Measurements from ENCODE around the gene PEAK3. TPM values are rescaled to one million over a fixed set of nuclear protein-coding genes. Genes with fewer than 3 reads are reported as not detected.

PEAK3 gene
- total RNA-seq, 4 donors from 2014 or later: 0.16 to 1.3 (median 0.27) TPM; not detected in 1

DNA sequence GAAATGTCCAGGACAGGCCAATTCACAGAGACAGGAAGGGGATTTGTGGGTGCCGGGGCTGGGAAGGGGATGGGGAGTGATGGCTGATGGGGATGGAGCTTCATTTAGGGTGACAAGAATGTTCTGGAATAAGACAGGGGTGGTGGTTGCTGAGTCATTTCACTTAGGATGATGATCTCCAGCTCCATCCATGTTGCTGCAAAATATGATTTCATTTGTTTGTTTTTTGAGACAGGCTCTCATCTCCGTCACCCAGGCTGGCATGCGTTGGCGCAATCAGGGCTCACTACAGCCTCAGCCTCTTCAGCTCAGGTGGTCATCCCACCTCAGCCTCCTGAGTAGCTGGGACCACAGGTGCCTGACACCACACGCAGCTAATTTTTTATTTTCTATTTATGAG lies 22.6 kb downstream of the PEAK3 start:
- 83 to 86% methylated on average over 4 to 5 of the region's 5 CpGs for WGBS, 2 donors (ENCODE audit: low coverage in 1 of 2)
- Histone ChIP-seq H3K4me1 (no peaks in the 10 kb centered on the region), H3K9me3 (no peaks in the 10 kb centered on the region), H3K4me3 (no peak overlapping the region), H3K36me3 (no peaks in the 10 kb centered on the region), H3K27me3 (peaks cover 19% of the 10 kb centered on the region), H3K27ac (no peak overlapping the region)
- no peak for TF ChIP-seq EP300 (IDR thresholded peaks at IDR 0.05)
- TF ChIP-seq, protein P1, sequence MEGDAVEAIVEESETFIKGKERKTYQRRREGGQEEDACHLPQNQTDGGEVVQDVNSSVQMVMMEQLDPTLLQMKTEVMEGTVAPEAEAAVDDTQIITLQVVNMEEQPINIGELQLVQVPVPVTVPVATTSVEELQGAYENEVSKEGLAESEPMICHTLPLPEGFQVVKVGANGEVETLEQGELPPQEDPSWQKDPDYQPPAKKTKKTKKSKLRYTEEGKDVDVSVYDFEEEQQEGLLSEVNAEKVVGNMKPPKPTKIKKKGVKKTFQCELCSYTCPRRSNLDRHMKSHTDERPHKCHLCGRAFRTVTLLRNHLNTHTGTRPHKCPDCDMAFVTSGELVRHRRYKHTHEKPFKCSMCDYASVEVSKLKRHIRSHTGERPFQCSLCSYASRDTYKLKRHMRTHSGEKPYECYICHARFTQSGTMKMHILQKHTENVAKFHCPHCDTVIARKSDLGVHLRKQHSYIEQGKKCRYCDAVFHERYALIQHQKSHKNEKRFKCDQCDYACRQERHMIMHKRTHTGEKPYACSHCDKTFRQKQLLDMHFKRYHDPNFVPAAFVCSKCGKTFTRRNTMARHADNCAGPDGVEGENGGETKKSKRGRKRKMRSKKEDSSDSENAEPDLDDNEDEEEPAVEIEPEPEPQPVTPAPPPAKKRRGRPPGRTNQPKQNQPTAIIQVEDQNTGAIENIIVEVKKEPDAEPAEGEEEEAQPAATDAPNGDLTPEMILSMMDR (IDR thresholded peaks at IDR 0.05): no peak
- TF ChIP-seq POLR2AphosphoS5 (IDR thresholded peaks at IDR 0.05): no peak
- no peak for TF ChIP-seq POLR2A (IDR thresholded peaks at IDR 0.05)
- no peak for ATAC-seq

GRCh38 chr19:2255982-2256685 lies 25.8 kb downstream of the PEAK3 start, which contains the start of gene JSRP1:
JSRP1 (minus strand) TSS chr19:2256417; CDS start chr19:2255314, 1,103 bp downstream.
- Histone ChIP-seq H3K4me1 (peaks cover 0 to 29% (median 22%) of the 10 kb centered on the region in 3 donors), H3K9me3 (no peaks in the 10 kb centered on the region), H3K27ac (no peak within 1 kb of the TSS), H3K36me3 (no peaks in the 10 kb centered on the region), H3K27me3 (peaks cover 51% of the 10 kb centered on the region), H3K4me3 (no peak within 1 kb of the TSS)
- TF ChIP-seq POLR2A (IDR thresholded peaks at IDR 0.05): no peak
- no peak for TF ChIP-seq EP300 (IDR thresholded peaks at IDR 0.05)
- TF ChIP-seq, protein P1 (IDR thresholded peaks at IDR 0.05): no peak
- no peak for TF ChIP-seq POLR2AphosphoS5 (IDR thresholded peaks at IDR 0.05)
- WGBS, 2 donors (ENCODE audit: low coverage in 1 of 2): 60 to 74% methylated on average over 1 to 13 of the region's 24 CpGs
- no peak for ATAC-seq

DNA sequence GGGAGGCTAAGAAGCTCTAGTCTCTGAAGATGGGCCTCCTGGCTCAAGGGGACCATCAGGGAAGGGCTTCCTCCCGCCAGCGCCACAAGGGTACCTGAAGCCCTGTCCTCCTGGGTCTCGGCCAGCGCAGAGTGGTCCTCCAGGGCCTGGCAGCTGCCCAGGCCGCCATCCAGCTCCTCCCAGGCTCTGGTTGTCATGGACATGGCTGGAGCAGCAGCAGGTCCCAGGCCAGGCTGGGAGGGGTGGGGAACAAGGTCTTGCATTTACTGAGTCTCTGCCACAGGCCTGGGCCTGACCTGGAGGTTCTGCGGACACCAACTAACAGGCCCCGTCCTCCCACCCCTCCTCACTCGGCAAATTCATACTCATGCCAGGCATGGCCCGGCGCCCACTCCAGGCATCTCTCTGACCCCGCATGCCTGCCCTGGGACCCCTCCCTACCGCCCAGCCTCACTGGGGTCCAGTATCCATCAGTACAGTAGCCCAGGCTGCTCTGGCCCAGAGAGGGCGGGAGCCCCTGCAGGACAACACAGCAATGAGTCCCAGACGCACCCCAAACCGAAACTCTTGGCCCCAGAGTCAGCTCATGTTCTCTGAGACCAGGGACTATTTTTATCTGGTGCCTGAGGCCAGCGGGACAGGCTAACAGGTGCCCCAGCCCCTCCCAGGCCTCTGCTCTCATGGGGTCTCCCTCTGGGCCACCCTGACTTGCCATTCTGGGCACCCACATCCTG lies 26.7 kb downstream of the PEAK3 start:
- Histone ChIP-seq H3K36me3 (no peaks in the 10 kb centered on the region), H3K4me3 (no peak overlapping the region), H3K27ac (no peak overlapping the region), H3K27me3 (peaks cover 59% of the 10 kb centered on the region), H3K9me3 (no peaks in the 10 kb centered on the region), H3K4me1 (peaks cover 0 to 37% (median 31%) of the 10 kb centered on the region in 3 donors)
- no CpG with 5 or more reads among the region's 16 CpGs for WGBS, 2 donors (ENCODE audit: low coverage in 1 of 2)
- ATAC-seq: no peak
- no peak for TF ChIP-seq POLR2AphosphoS5 (IDR thresholded peaks at IDR 0.05)
- TF ChIP-seq EP300 (IDR thresholded peaks at IDR 0.05): no peak
- TF ChIP-seq POLR2A (IDR thresholded peaks at IDR 0.05): no peak
- TF ChIP-seq, protein P1 (IDR thresholded peaks at IDR 0.05): no peak

GRCh38 chr19:2254064-2254872 lies 27.7 kb downstream of the PEAK3 start:
- H3K4me1 ChIP-seq: peaks cover 0 to 45% (median 33%) of the 10 kb centered on the region in 3 donors
- H3K4me3 ChIP-seq: no peak overlapping the region
- H3K27me3 ChIP-seq: peaks cover 70% of the 10 kb centered on the region
- WGBS, 2 donors (ENCODE audit: low coverage in 1 of 2): 16 to 43% methylated on average over 4 to 7 of the region's 20 CpGs
- no peak for TF ChIP-seq EP300 (IDR thresholded peaks at IDR 0.05)
- TF ChIP-seq, protein P1 (IDR thresholded peaks at IDR 0.05): peak in 2 of 4 experiments; percentile 33 to 36
- H3K9me3 ChIP-seq: no peaks in the 10 kb centered on the region
- H3K27ac ChIP-seq: no peak overlapping the region
- peaks cover 0 to 5% of the 10 kb centered on the region in 2 donors for H3K36me3 ChIP-seq
- ATAC-seq: no peak
